ENCODE measurements around the gene KRTAP4-9.
"Not testable (repeated sequence)": the region's sequence is repeated elsewhere in the genome, so short reads cannot be mapped to it uniquely, and the experiment has no call there.

Gene KRTAP4-9

GRCh38 chr17:41105347-41105746, at the start of gene KRTAP4-9:
KRTAP4-9 (plus strand) TSS chr17:41105389; CDS start chr17:41105389, 0 bp downstream.
- DNase-seq (ENCODE audit: low read depth in 1 of 2, low spot score in 1 of 2); in situ Hi-C loops (cut with HindIII; ENCODE audit: low pct_unique_long_range_greater_than_20kb, low sequenced_read_pairs): not testable (repeated sequence)

GRCh38 chr17:41057547-41057946, 47.6 kb upstream of the KRTAP4-9 start:
- DNase-seq (ENCODE audit: low read depth in 1 of 2, low spot score in 1 of 2) = no peak
- no peak for TF ChIP-seq JUND (IDR thresholded peaks at IDR 0.05; ENCODE audit: low read depth)
- in situ Hi-C loops (cut with HindIII; ENCODE audit: low pct_unique_long_range_greater_than_20kb, low sequenced_read_pairs) = no loop called here

GRCh38 chr17:41058741-41059140, 46.4 kb upstream of the KRTAP4-9 start:
- in situ Hi-C loops (cut with HindIII; ENCODE audit: low pct_unique_long_range_greater_than_20kb, low sequenced_read_pairs) = no loop called here
- no peak for DNase-seq (ENCODE audit: low read depth in 1 of 2, low spot score in 1 of 2)
- no peak for TF ChIP-seq JUND (IDR thresholded peaks at IDR 0.05; ENCODE audit: low read depth)

GRCh38 chr17:41059276-41060051, 45.7 kb upstream of the KRTAP4-9 start:
- in situ Hi-C loops (cut with HindIII; ENCODE audit: low pct_unique_long_range_greater_than_20kb, low sequenced_read_pairs); DNase-seq (ENCODE audit: low read depth in 1 of 2, low spot score in 1 of 2): not testable (repeated sequence)

- in situ Hi-C loops (cut with HindIII; ENCODE audit: low pct_unique_long_range_greater_than_20kb, low sequenced_read_pairs) = no loop called here
- no peak for DNase-seq (ENCODE audit: low read depth in 1 of 2, low spot score in 1 of 2)
- TF ChIP-seq JUND (IDR thresholded peaks at IDR 0.05; ENCODE audit: low read depth) = no peak
Measured at GRCh38 chr17:41060052-41060604, 45.1 kb upstream of the KRTAP4-9 start, which contains the start of gene KRTAP2-3. KRTAP2-3 (minus strand) TSS chr17:41060114; CDS start chr17:41060050, 64 bp downstream.

GRCh38 chr17:41061964-41062363, 43.2 kb upstream of the KRTAP4-9 start:
- TF ChIP-seq JUND (IDR thresholded peaks at IDR 0.05; ENCODE audit: low read depth) = no peak
- DNase-seq (ENCODE audit: low read depth in 1 of 2, low spot score in 1 of 2) = no peak
- in situ Hi-C loops (cut with HindIII; ENCODE audit: low pct_unique_long_range_greater_than_20kb, low sequenced_read_pairs) = no loop called here

- no peak for DNase-seq (ENCODE audit: low read depth in 1 of 2, low spot score in 1 of 2)
- no peak for TF ChIP-seq JUND (IDR thresholded peaks at IDR 0.05; ENCODE audit: low read depth)
- in situ Hi-C loops (cut with HindIII; ENCODE audit: low pct_unique_long_range_greater_than_20kb, low sequenced_read_pairs) = no loop called here
Measured at GRCh38 chr17:41063449-41063848, 41.7 kb upstream of the KRTAP4-9 start.

- DNase-seq (ENCODE audit: low read depth in 1 of 2, low spot score in 1 of 2) = no peak
- in situ Hi-C loops (cut with HindIII; ENCODE audit: low pct_unique_long_range_greater_than_20kb, low sequenced_read_pairs) = no loop called here
- TF ChIP-seq JUND (IDR thresholded peaks at IDR 0.05; ENCODE audit: low read depth) = no peak
Measured at GRCh38 chr17:41064301-41064700, 40.9 kb upstream of the KRTAP4-9 start.

GRCh38 chr17:41065016-41065689, 40.0 kb upstream of the KRTAP4-9 start:
- in situ Hi-C loops (cut with HindIII; ENCODE audit: low pct_unique_long_range_greater_than_20kb, low sequenced_read_pairs); DNase-seq (ENCODE audit: low read depth in 1 of 2, low spot score in 1 of 2): not testable (repeated sequence)

- in situ Hi-C loops (cut with HindIII; ENCODE audit: low pct_unique_long_range_greater_than_20kb, low sequenced_read_pairs) = no loop called here
- no peak for DNase-seq (ENCODE audit: low read depth in 1 of 2, low spot score in 1 of 2)
Measured at GRCh38 chr17:41065829-41066624, 39.2 kb upstream of the KRTAP4-9 start, which contains the start of gene KRTAP2-4. KRTAP2-4 (minus strand) TSS chr17:41065879; CDS start chr17:41065845, 34 bp downstream.

GRCh38 chr17:41067281-41067680, 37.9 kb upstream of the KRTAP4-9 start:
- in situ Hi-C loops (cut with HindIII; ENCODE audit: low pct_unique_long_range_greater_than_20kb, low sequenced_read_pairs) = no loop called here
- DNase-seq (ENCODE audit: low read depth in 1 of 2, low spot score in 1 of 2) = no peak
- no peak for TF ChIP-seq JUND (IDR thresholded peaks at IDR 0.05; ENCODE audit: low read depth)

More at GRCh38 chr17:41065829-41066624, 39.2 kb upstream of the KRTAP4-9 start, which contains the start of gene KRTAP2-4:
- TF ChIP-seq JUND (IDR thresholded peaks at IDR 0.05; ENCODE audit: low read depth) = no peak

GRCh38 chr17:41069031-41069430, 36.2 kb upstream of the KRTAP4-9 start:
- in situ Hi-C loops (cut with HindIII; ENCODE audit: low pct_unique_long_range_greater_than_20kb, low sequenced_read_pairs) = no loop called here
- TF ChIP-seq JUND (IDR thresholded peaks at IDR 0.05; ENCODE audit: low read depth) = no peak

More at GRCh38 chr17:41069031-41069430, 36.2 kb upstream of the KRTAP4-9 start:
- no peak for DNase-seq (ENCODE audit: low read depth in 1 of 2, low spot score in 1 of 2)

Measured in T47D (cell line).